Activated naive CD4-positive, alpha-beta T cell treated with anti-CD3 and anti-CD28 coated beads, Interleukin-2, amount 50 U/mL, for 16 hours (primary cell): Measurements from ENCODE around the gene LCLAT1.

Source experiments
- DNase-seq: peaks from one replicate; pipeline ENCODE4 v3.0.0-alpha.2; 2020

Gene LCLAT1

GRCh38 chr2:30680121-30680520 is 233.1 kb downstream of the LCLAT1 start:
- no peak for DNase-seq

GRCh38 chr2:30681022-30681421 is 234.0 kb downstream of the LCLAT1 start:
- no peak for DNase-seq

GRCh38 chr2:30683236-30683956 is 236.3 kb downstream of the LCLAT1 start:
- no peak for DNase-seq

GRCh38 chr2:30684026-30684425 is 237.0 kb downstream of the LCLAT1 start:
- no peak for DNase-seq

- DNase-seq, result no peak
These were observed 237.5 kb downstream of the LCLAT1 start for GRCh38 chr2:30684516-30684915.

GRCh38 chr2:30684996-30685395 is 237.9 kb downstream of the LCLAT1 start:
- no peak for DNase-seq

- DNase-seq, result no peak
These were observed 239.0 kb downstream of the LCLAT1 start for GRCh38 chr2:30686000-30686399.

GRCh38 chr2:30686669-30687068 is 239.6 kb downstream of the LCLAT1 start:
- no peak for DNase-seq

- DNase-seq, result no peak
These were observed 241.9 kb downstream of the LCLAT1 start for GRCh38 chr2:30688956-30689401.

GRCh38 chr2:30689496-30690125 is 242.6 kb downstream of the LCLAT1 start:
- DNase-seq, result no peak

- no peak for DNase-seq
These were observed 243.1 kb downstream of the LCLAT1 start for GRCh38 chr2:30690126-30690561.

GRCh38 chr2:30691091-30691947 is 244.3 kb downstream of the LCLAT1 start:
- DNase-seq, result no peak

GRCh38 chr2:30691948-30692828 is 245.1 kb downstream of the LCLAT1 start:
- DNase-seq, result no peak

GRCh38 chr2:30692829-30693275 is 245.8 kb downstream of the LCLAT1 start:
- no peak for DNase-seq
